AG10803 (cell line): ENCODE results near the gene CIDEB.
A peak's percentile ranks its signal among the peaks of the same experiment; 100 is the strongest.

Source experiments
- DNase-seq: peaks from one replicate; pipeline ENCODE4 v3.0.0; 2010; ENCODE audit warnings: low read depth
- H3K4me3 ChIP-seq: 2 replicates; pipeline ENCODE4 v1.5.1; 2011; ENCODE audit warnings: mild to moderate bottlenecking, low read length, control low read depth
- CTCF ChIP-seq: conservative IDR thresholded peaks from 2 replicates; pipeline ENCODE4 v1.5.1; 2011; ENCODE audit warnings: mild to moderate bottlenecking, low read length, control low read depth, inconsistent platforms

Gene CIDEB

GRCh38 chr14:24316597-24316950 is 8.8 kb upstream of the CIDEB start:
- no peak overlapping the region for H3K4me3 ChIP-seq
- DNase-seq, result no peak
- TF ChIP-seq CTCF, result no peak

- no peak overlapping the region for H3K4me3 ChIP-seq
- TF ChIP-seq CTCF, result peak; percentile 24; the same call in 1 of the 2 replicates
- DNase-seq, result no peak
These were observed 8.2 kb upstream of the CIDEB start for GRCh38 chr14:24315807-24316596.

- TF ChIP-seq CTCF, result no peak
- DNase-seq, result no peak
- no peak overlapping the region for H3K4me3 ChIP-seq
These were observed 7.5 kb upstream of the CIDEB start for GRCh38 chr14:24315243-24315806.

GRCh38 chr14:24314377-24315193 is 6.8 kb upstream of the CIDEB start:
- H3K4me3 ChIP-seq, result no peak overlapping the region
- no peak for TF ChIP-seq CTCF
- DNase-seq, result no peak

GRCh38 chr14:24313913-24314312 is 6.1 kb upstream of the CIDEB start:
- TF ChIP-seq CTCF, result no peak
- DNase-seq, result no peak
- H3K4me3 ChIP-seq, result no peak overlapping the region

- no peak for DNase-seq
- no peak overlapping the region for H3K4me3 ChIP-seq
- no peak for TF ChIP-seq CTCF
These were observed 5.1 kb upstream of the CIDEB start for GRCh38 chr14:24312736-24313507.
